Mesenchymal stem cell (in vitro differentiated cells and primary cell): Measurements from ENCODE around the gene ARMC9.
A peak's percentile ranks its signal among the peaks of the same experiment; 100 is the strongest.

Experiments
- DNase-seq: peaks from one replicate; pipeline ENCODE4 v3.0.0-alpha.2; 2013
- H2AFZ ChIP-seq: one replicate; pipeline ENCODE4 v1.6.1; 2013; ENCODE audit warnings: low read depth, mild to moderate bottlenecking, control low read depth, inconsistent platforms, low read length, moderate library complexity
- H2AK5ac ChIP-seq: 2 replicates; pipeline ENCODE4 v1.6.1; 2013; ENCODE audit warnings: low read length, moderate library complexity, mild to moderate bottlenecking, inconsistent platforms; ENCODE audit not compliant: severe bottlenecking
- H2BK120ac ChIP-seq: one replicate; pipeline ENCODE4 v1.6.1; 2013; ENCODE audit warnings: low read depth, mild to moderate bottlenecking, inconsistent platforms, low read length, moderate library complexity
- H2BK12ac ChIP-seq, 2 experiments: one replicate each; pipeline ENCODE4 v1.6.1; 2013; ENCODE audit warnings: inconsistent platforms in 2 of 2, low read length in 2 of 2, mild to moderate bottlenecking in 2 of 2, moderate library complexity in 2 of 2, control low read depth in 1 of 2
- H2BK15ac ChIP-seq: one replicate; pipeline ENCODE4 v1.6.1; 2013; ENCODE audit warnings: mild to moderate bottlenecking, low read depth, inconsistent platforms; ENCODE audit not compliant: poor library complexity, severe bottlenecking
- H2BK5ac ChIP-seq: 2 replicates; pipeline ENCODE4 v1.6.1; 2013; ENCODE audit warnings: low read depth, mild to moderate bottlenecking, low read length, control low read depth, inconsistent platforms; ENCODE audit not compliant: poor library complexity, severe bottlenecking
- H3K14ac ChIP-seq, 2 experiments: one replicate each; pipeline ENCODE4 v1.6.1; 2013; ENCODE audit warnings: inconsistent platforms in 2 of 2, low read length in 2 of 2, control low read depth in 1 of 2, mild to moderate bottlenecking in 1 of 2, moderate library complexity in 1 of 2
- H3K18ac ChIP-seq, 2 experiments: one replicate each; pipeline ENCODE4 v1.6.1; 2013; ENCODE audit warnings: inconsistent platforms in 2 of 2, low read length in 2 of 2, control low read depth in 1 of 2, low read depth in 1 of 2, mild to moderate bottlenecking in 1 of 2
- H3K23ac ChIP-seq, 2 experiments: one replicate each; pipeline ENCODE4 v1.6.1; 2013; ENCODE audit warnings: inconsistent platforms in 2 of 2, low read length in 2 of 2, mild to moderate bottlenecking in 2 of 2, moderate library complexity in 2 of 2, control low read depth in 1 of 2
- H3K27ac ChIP-seq: 2 replicates; pipeline ENCODE4 v1.5.1; 2013; ENCODE audit warnings: mild to moderate bottlenecking, moderate library complexity, low read length, control low read depth, inconsistent platforms; ENCODE audit not compliant: poor library complexity, severe bottlenecking
- H3K27me3 ChIP-seq, 2 experiments: 2 replicates each; pipeline versions ENCODE4 v1.6.1 to v1.7.0; 2013; ENCODE audit warnings: low read length in 2 of 2, mild to moderate bottlenecking in 2 of 2, moderate library complexity in 2 of 2, control low read depth in 1 of 2, inconsistent platforms in 1 of 2; ENCODE audit not compliant: control insufficient read depth in 1 of 2, insufficient read depth in 1 of 2
- H3K36me3 ChIP-seq, 2 experiments: 2 replicates each; pipeline versions ENCODE4 v1.6.1 to v1.7.0; 2013; ENCODE audit warnings: low read length in 2 of 2, control low read depth in 1 of 2, inconsistent platforms in 1 of 2, low read depth in 1 of 2, mild to moderate bottlenecking in 1 of 2; ENCODE audit not compliant: insufficient read depth in 2 of 2, control insufficient read depth in 1 of 2
- H3K4ac ChIP-seq, 2 experiments: one replicate each; pipeline ENCODE4 v1.6.1; 2013; ENCODE audit warnings: inconsistent platforms in 2 of 2, low read length in 2 of 2, mild to moderate bottlenecking in 2 of 2, moderate library complexity in 2 of 2, control low read depth in 1 of 2, low read depth in 1 of 2
- H3K4me1 ChIP-seq: 2 replicates; pipeline ENCODE4 v1.6.1; 2013; ENCODE audit warnings: low read depth, low read length, control low read depth; ENCODE audit not compliant: control insufficient read depth, insufficient read depth
- H3K4me2 ChIP-seq: 2 replicates; pipeline ENCODE4 v1.6.1; 2013; ENCODE audit warnings: low read length, mild to moderate bottlenecking, inconsistent platforms; ENCODE audit not compliant: poor library complexity, severe bottlenecking
- H3K4me3 ChIP-seq, 2 experiments: 2 replicates each; pipeline versions ENCODE4 v1.5.1 to v1.7.0; 2013; ENCODE audit warnings: low read length in 2 of 2, mild to moderate bottlenecking in 2 of 2, control low read depth in 1 of 2, low read depth in 1 of 2; ENCODE audit not compliant: insufficient read depth in 1 of 2
- H3K79me1 ChIP-seq: replicated peaks from 2 replicates; pipeline ENCODE4 v1.6.1; 2013; ENCODE audit warnings: mild to moderate bottlenecking, control low read depth, low read length, inconsistent platforms; ENCODE audit not compliant: poor library complexity, severe bottlenecking
- H3K9ac ChIP-seq: 2 replicates; pipeline ENCODE4 v1.7.0; 2013; ENCODE audit warnings: mild to moderate bottlenecking, low read length, moderate library complexity
- H3K9me3 ChIP-seq: 2 replicates; pipeline ENCODE4 v1.7.0; 2013; ENCODE audit warnings: mild to moderate bottlenecking, low read length; ENCODE audit not compliant: control insufficient read depth
- H4K8ac ChIP-seq: one replicate; pipeline ENCODE4 v1.6.1; 2013; ENCODE audit warnings: inconsistent platforms, mild to moderate bottlenecking, low read length, moderate library complexity
- H4K91ac ChIP-seq: one replicate; pipeline ENCODE4 v1.6.1; 2013; ENCODE audit warnings: mild to moderate bottlenecking, low read length, inconsistent platforms
- WGBS: methylation state at CpG from one replicate; pipeline ENCODE4 v1.1.7; 2013; ENCODE audit warnings: mixed read lengths; 5-methylcytosine and 5-hydroxymethylcytosine counted together

Gene ARMC9

DNA sequence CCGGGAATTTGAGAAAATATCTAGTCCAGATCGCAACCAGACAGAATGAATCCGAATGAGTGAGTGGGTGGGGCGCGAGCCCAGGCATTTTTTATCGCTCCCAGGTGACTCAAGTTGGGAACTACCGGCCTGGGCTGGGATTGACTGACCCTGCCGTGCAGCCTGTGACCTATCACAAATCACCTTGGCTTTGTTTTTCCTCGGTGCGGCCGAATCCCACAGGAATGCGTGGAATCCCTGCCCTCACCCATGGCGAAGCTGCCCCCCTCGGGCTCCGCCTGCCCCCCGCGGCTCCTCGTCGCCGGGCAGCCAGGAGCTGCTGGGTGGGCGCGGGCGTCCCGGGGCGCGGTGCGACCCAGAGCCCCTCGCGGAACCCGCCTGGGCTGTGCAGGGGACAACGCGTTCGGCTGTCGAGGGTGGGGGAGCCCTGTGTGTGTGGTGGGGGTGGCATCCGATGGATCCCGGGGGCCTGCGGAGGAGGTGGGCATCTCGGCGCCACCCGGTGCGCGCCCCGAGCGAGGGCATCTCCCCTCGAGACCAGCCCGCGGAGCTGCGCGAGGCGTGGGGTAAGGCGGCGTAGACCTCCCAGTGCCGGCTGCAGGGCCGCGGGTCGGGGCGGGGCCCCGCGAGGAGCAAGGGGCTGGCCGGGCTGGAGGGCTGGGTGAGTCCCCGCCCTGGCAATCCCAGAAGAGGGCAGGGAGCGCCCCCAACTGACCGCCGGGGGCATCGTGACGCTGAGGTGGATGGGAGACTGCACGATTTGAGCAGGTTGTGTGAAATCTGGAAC, 213.6 kb downstream of the ARMC9 start:
- Histone ChIP-seq H3K27me3 (peaks cover 0 to 24% of the 10 kb centered on the region in 2 experiments), H3K27ac (peak overlapping the region; percentile 72), H3K4me3 (peak overlapping the region; percentile 71 to 80), H3K9ac (peak overlapping the region; percentile 73), H4K8ac (peak overlapping the region; percentile 95), H3K14ac (peak overlapping the region in 1 of 2 experiments; percentile 87), H2BK15ac (no peak overlapping the region), H3K9me3 (peaks cover 3% of the 10 kb centered on the region), H3K4ac (peak overlapping the region in 1 of 2 experiments; percentile 88), H3K18ac (peak overlapping the region; percentile 93 to 94), H3K4me1 (peaks cover 10% of the 10 kb centered on the region), H3K36me3 (no peaks in the 10 kb centered on the region), H2BK12ac (peak overlapping the region in 1 of 2 experiments; percentile 94), H3K23ac (peak overlapping the region in 1 of 2 experiments; percentile 43), H2BK120ac (peak overlapping the region; percentile 24), H2AK5ac (peak overlapping the region; percentile 68), H2AFZ (peak overlapping the region; percentile 93), H4K91ac (peak overlapping the region; percentile 91), H3K4me2 (peak overlapping the region; percentile 94), H2BK5ac (peak overlapping the region; percentile 95), H3K79me1 (no peaks in the 10 kb centered on the region)
- DNase-seq: peak; percentile 82
- 1% methylated on average over 65 of the region's 67 CpGs for WGBS

- H2BK120ac ChIP-seq: no peak overlapping the region
- no peak overlapping the region for H2BK5ac ChIP-seq
- no peak overlapping the region for H3K4ac ChIP-seq
- H3K4me2 ChIP-seq: peak overlapping the region; percentile 15
- WGBS: 46% methylated on average over 9 of the region's 9 CpGs
- H2AFZ ChIP-seq: peak overlapping the region; percentile 91
- H2AK5ac ChIP-seq: no peak overlapping the region
- H3K14ac ChIP-seq: no peak overlapping the region
- no peaks in the 10 kb centered on the region for H3K36me3 ChIP-seq
- H2BK15ac ChIP-seq: no peak overlapping the region
- H3K18ac ChIP-seq: no peak overlapping the region
- H3K27me3 ChIP-seq: peaks cover 0 to 24% of the 10 kb centered on the region in 2 experiments
- H3K79me1 ChIP-seq: no peaks in the 10 kb centered on the region
- H3K9ac ChIP-seq: peak overlapping the region; percentile 73
- peaks cover 3% of the 10 kb centered on the region for H3K9me3 ChIP-seq
- H2BK12ac ChIP-seq: no peak overlapping the region
- H3K27ac ChIP-seq: peak overlapping the region; percentile 41
- DNase-seq: no peak
- no peak overlapping the region for H4K91ac ChIP-seq
- peaks cover 10% of the 10 kb centered on the region for H3K4me1 ChIP-seq
- no peak overlapping the region for H4K8ac ChIP-seq
- no peak overlapping the region for H3K23ac ChIP-seq
- H3K4me3 ChIP-seq: peak overlapping the region in 1 of 2 experiments; percentile 80
Measured at GRCh38 chr2:231412618-231412963, 214.2 kb downstream of the ARMC9 start.

- Histone ChIP-seq H2BK12ac (no peak overlapping the region), H3K4ac (no peak overlapping the region), H3K14ac (no peak overlapping the region), H2BK15ac (no peak overlapping the region), H3K79me1 (no peaks in the 10 kb centered on the region), H3K36me3 (no peaks in the 10 kb centered on the region), H3K27ac (no peak overlapping the region), H4K91ac (no peak overlapping the region), H4K8ac (no peak overlapping the region), H3K4me2 (no peak overlapping the region), H2AK5ac (no peak overlapping the region), H2BK5ac (no peak overlapping the region), H3K27me3 (peaks cover 0 to 28% of the 10 kb centered on the region in 2 experiments), H2AFZ (no peak overlapping the region), H3K18ac (no peak overlapping the region), H2BK120ac (no peak overlapping the region), H3K9ac (no peak overlapping the region), H3K9me3 (peaks cover 3% of the 10 kb centered on the region), H3K23ac (no peak overlapping the region), H3K4me3 (no peak overlapping the region), H3K4me1 (peaks cover 10% of the 10 kb centered on the region)
- DNase-seq: no peak
- WGBS: 78% methylated on average over 3 of the region's 6 CpGs
Measured at GRCh38 chr2:231413456-231413855, 215.0 kb downstream of the ARMC9 start.

DNA sequence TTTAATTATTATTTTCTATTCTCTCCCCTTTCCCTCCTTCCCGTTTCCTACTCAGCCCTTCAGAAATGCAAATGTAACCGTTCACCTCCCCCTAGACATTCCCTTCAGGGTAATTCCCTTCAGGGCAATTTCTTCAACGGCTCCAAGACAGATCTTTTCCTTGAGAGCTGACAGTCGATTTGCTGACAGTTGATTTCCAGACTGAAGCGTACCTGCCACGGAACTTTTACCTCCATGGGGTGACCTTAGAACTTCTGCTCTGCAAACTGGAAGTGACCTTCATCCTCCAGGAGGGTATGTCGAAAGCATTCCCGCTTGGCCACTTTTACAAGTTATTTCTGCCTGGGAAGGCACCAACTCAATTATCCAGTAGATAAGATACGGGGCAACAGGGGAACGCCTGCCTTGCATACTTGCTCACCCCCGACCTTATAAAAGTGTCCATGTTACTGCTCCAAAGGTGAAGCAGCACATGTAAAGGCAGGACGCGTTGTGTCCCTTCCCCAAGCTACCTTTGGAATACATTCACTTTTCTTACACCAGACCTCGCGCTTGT, 215.6 kb downstream of the ARMC9 start:
- no peak overlapping the region for H4K91ac ChIP-seq
- H3K9me3 ChIP-seq: peaks cover 3% of the 10 kb centered on the region
- no peak overlapping the region for H3K18ac ChIP-seq
- no peaks in the 10 kb centered on the region for H3K36me3 ChIP-seq
- no peak overlapping the region for H3K27ac ChIP-seq
- no peak overlapping the region for H4K8ac ChIP-seq
- H3K14ac ChIP-seq: no peak overlapping the region
- no peak for DNase-seq
- no peak overlapping the region for H2BK120ac ChIP-seq
- no peak overlapping the region for H3K4ac ChIP-seq
- no peak overlapping the region for H2BK5ac ChIP-seq
- peaks cover 10% of the 10 kb centered on the region for H3K4me1 ChIP-seq
- H3K4me3 ChIP-seq: no peak overlapping the region
- H3K4me2 ChIP-seq: no peak overlapping the region
- H2BK12ac ChIP-seq: no peak overlapping the region
- H3K79me1 ChIP-seq: no peaks in the 10 kb centered on the region
- peaks cover 0 to 34% of the 10 kb centered on the region in 2 experiments for H3K27me3 ChIP-seq
- no peak overlapping the region for H3K23ac ChIP-seq
- H3K9ac ChIP-seq: no peak overlapping the region
- H2AFZ ChIP-seq: no peak overlapping the region
- H2AK5ac ChIP-seq: peak overlapping the region; percentile 38
- WGBS: 54% methylated on average over 15 of the region's 15 CpGs
- no peak overlapping the region for H2BK15ac ChIP-seq
